ENCODE measurements around the gene KLK8.

Gene KLK8

DNA sequence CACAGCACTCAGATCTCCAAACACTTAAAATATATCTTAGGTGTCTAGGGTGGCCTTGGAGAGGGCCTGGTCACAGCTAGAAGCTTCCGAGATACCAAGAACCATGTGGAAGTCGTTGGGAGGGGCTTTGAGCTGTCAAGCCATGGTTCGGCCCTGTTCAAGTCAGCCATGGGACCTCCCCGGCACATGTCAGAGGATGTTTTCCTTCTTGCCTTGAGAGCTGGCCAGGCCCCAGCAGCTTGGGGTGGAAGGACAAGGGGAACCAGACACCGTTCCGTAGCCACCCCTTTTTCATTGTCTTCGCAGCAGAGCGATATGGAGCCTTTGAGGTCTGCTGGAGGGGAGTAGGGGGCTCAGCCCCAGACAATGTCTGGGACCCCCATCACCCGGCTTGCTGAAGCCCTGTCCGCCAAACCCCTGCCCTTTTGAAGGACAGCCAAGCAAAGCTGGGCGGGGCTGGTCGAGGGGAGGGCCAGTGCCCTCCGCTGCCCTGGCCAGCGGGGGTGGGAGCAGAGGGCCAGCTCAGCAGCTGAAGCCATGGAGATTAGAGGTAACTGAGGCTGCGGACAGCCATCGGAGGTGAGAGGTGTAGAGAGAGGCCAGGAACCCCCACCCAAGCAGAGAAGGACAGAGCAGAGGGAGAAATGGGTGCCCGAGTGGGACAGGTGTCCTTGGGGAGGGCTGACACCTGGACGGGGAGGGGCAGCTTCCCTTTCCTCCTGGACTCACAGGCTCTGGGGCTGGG is 24.6 kb upstream of the KLK8 start:
- no peak overlapping the region for H3K4me3 ChIP-seq (replicated peaks; ENCODE audit: low read depth, low read length)
- TF ChIP-seq, protein P1, sequence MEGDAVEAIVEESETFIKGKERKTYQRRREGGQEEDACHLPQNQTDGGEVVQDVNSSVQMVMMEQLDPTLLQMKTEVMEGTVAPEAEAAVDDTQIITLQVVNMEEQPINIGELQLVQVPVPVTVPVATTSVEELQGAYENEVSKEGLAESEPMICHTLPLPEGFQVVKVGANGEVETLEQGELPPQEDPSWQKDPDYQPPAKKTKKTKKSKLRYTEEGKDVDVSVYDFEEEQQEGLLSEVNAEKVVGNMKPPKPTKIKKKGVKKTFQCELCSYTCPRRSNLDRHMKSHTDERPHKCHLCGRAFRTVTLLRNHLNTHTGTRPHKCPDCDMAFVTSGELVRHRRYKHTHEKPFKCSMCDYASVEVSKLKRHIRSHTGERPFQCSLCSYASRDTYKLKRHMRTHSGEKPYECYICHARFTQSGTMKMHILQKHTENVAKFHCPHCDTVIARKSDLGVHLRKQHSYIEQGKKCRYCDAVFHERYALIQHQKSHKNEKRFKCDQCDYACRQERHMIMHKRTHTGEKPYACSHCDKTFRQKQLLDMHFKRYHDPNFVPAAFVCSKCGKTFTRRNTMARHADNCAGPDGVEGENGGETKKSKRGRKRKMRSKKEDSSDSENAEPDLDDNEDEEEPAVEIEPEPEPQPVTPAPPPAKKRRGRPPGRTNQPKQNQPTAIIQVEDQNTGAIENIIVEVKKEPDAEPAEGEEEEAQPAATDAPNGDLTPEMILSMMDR (IDR thresholded peaks at IDR 0.05; ENCODE audit: low read depth, low read length, missing control alignments): no peak
- no peak for DNase-seq (ENCODE audit: extremely low read depth, low read depth)

DNA sequence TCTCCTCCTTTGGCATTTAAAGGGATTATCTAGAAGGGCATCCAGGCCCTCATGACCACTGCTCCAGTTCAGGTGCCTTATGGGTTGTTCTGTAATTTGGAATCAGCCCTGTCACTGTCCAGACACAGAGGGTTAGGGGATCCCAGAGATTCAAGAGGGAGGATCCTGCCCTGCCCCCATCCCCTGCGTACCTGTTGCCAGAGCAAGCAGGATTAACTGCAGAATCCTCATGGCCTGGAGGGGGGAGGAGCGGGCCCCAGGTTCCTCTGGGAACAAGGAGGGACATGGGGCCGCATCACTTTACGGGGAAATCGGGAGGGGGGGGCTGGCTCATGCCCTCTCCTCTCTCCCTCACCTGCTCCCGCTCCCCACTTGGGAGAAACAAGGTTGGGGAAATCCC is 24.0 kb upstream of the KLK8 start:
- no peak for DNase-seq (ENCODE audit: extremely low read depth, low read depth)
- TF ChIP-seq, protein P1 (IDR thresholded peaks at IDR 0.05; ENCODE audit: low read depth, low read length, missing control alignments): no peak
- no peak overlapping the region for H3K4me3 ChIP-seq (replicated peaks; ENCODE audit: low read depth, low read length)

DNA sequence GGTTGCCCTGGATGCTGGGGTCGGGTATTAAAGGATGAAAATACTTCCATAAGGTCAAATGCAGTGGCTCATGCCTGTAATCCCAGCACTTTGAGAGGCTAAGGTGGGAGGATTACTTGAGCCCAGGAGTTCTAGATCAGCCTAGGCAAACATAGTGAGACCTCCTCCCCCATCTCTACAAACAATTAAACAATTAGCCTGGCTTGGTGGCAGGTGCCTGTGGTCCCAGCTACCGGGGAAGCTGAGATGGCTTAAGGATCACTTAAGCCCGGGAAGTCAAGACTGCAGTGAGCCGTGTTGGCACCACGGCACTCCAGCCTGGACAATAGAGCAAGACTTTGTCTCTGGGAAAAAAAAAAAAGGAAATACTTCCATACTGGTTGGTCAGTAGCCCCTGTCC is 23.5 kb upstream of the KLK8 start:
- H3K4me3 ChIP-seq (replicated peaks; ENCODE audit: low read depth, low read length): no peak overlapping the region
- TF ChIP-seq, protein P1 (IDR thresholded peaks at IDR 0.05; ENCODE audit: low read depth, low read length, missing control alignments): no peak
- no peak for DNase-seq (ENCODE audit: extremely low read depth, low read depth)

DNA sequence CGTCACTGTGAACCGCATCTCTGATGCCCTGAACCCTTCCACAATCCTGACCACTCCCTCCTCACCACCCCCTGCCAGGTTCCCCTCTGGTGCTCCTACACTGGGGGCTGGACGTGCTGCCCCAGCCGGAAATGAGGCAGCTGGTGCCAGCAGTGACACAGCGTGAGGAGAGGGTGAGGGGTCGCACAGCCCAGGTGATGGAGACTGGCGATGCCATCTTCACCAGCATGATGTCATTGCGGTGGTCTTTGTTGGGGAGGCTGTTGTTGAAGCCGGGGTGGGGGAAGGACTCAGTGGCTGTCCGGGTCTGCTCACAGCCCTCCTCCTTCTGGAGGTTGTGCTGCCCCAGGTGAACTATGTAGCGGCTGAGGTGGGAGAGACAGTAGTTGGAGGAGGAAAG is 22.5 kb upstream of the KLK8 start:
- H3K4me3 ChIP-seq (replicated peaks; ENCODE audit: low read depth, low read length): no peak overlapping the region
- no peak for DNase-seq (ENCODE audit: extremely low read depth, low read depth)
- TF ChIP-seq, protein P1 (IDR thresholded peaks at IDR 0.05; ENCODE audit: low read depth, low read length, missing control alignments): no peak

DNA sequence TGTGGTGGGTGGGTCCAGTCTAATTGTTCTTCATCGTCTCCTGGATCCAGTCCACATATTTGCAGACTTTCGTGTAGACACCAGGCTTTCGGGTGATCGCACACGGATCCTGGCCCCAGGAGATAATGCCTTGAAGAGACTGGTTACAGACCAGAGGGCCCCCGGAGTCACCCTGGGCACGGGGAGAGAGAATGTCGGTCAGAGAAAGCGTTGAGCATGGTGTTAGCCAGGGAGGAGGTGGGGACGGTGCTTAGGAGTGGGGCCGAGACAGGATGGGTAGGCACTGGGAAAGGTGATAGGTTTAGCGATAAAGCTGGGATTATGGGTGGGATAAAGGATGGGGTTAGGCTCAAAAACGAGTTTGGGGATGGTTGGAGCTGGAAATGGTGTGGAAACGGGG is 21.1 kb upstream of the KLK8 start:
- DNase-seq (ENCODE audit: extremely low read depth, low read depth): no peak
- TF ChIP-seq, protein P1 (IDR thresholded peaks at IDR 0.05; ENCODE audit: low read depth, low read length, missing control alignments): no peak
- H3K4me3 ChIP-seq (replicated peaks; ENCODE audit: low read depth, low read length): no peak overlapping the region

DNA sequence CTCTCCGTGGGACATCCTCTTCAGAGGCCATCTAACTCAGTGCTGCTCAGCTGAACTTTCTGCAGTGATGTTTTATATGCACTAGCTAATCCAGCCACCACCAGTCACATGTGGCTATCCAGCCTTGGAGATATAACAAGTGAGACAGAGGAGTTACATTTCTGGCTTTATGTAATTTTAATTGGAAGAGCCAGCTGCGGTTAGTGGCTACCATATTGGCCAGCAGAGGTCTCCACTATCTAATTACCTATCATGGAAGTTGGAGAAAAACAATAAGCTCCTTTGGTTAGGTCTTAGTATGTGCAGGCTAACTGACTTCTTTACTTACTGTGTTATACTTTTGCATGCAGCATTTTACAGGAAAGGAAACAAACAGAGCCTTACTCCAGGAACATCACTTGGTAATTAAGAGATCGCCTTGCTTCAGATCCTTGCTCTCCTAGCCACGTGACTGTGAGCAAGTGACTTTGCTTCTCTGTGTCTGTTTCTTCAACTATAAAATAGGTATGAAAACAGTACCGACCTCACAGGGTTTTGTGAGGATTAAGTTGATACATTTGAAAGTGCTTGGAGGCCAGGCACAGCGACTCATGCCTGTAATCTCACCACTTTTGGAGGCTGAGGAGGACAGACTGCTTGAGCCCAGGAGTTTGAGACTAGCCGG is 19.7 kb upstream of the KLK8 start:
- TF ChIP-seq, protein P1 (IDR thresholded peaks at IDR 0.05; ENCODE audit: low read depth, low read length, missing control alignments): peak; percentile 57
- H3K4me3 ChIP-seq (replicated peaks; ENCODE audit: low read depth, low read length): no peak overlapping the region
- DNase-seq (ENCODE audit: extremely low read depth, low read depth): peak; percentile 5
